Measurements from ENCODE around the gene OLA1. TPM values are rescaled to one million over a fixed set of nuclear protein-coding genes. Genes with fewer than 3 reads are reported as not detected.

OLA1 gene
- polyA plus RNA-seq, 1 donor from 2014 or later = 134 TPM

- no peak overlapping the region for H3K27ac ChIP-seq (ENCODE audit: low read length)
- no peak overlapping the region for H3K9ac ChIP-seq (ENCODE audit: low read length)
- H4K20me1 ChIP-seq (ENCODE audit: insufficient read depth) = no peaks in the 10 kb centered on the region
- H2AFZ ChIP-seq (ENCODE audit: low read depth, low read length) = no peak overlapping the region
- H3F3A ChIP-seq (ENCODE audit: insufficient read depth, low read length, poor library complexity, severe bottlenecking) = no peaks in the 10 kb centered on the region
- H3K27me3 ChIP-seq (ENCODE audit: insufficient read depth, low read depth, low read length) = no peaks in the 10 kb centered on the region
- no peak overlapping the region for H3K4me3 ChIP-seq (ENCODE audit: low read length)
- no peak for TF ChIP-seq SMC3 (conservative IDR thresholded peaks at IDR 0.05; ENCODE audit: poor library complexity)
- TF ChIP-seq EZH2 (IDR thresholded peaks at IDR 0.05; ENCODE audit: borderline replicate concordance, insufficient read depth, low read length, poor library complexity, severe bottlenecking) = no peak
- no peak for TF ChIP-seq MXI1 (conservative IDR thresholded peaks at IDR 0.05; ENCODE audit: poor library complexity, severe bottlenecking)
- no peak for TF ChIP-seq POLR2AphosphoS5 (IDR thresholded peaks at IDR 0.05)
- no peak for TF ChIP-seq RAD21 (conservative IDR thresholded peaks at IDR 0.05)
- no peak for TF ChIP-seq EP300 (conservative IDR thresholded peaks at IDR 0.05; ENCODE audit: poor library complexity, severe bottlenecking)
- no peak for TF ChIP-seq TAF1 (IDR thresholded peaks at IDR 0.05; ENCODE audit: low read depth)
- TF ChIP-seq REST (IDR thresholded peaks at IDR 0.05; ENCODE audit: borderline replicate concordance) = no peak
- TF ChIP-seq, protein P1, sequence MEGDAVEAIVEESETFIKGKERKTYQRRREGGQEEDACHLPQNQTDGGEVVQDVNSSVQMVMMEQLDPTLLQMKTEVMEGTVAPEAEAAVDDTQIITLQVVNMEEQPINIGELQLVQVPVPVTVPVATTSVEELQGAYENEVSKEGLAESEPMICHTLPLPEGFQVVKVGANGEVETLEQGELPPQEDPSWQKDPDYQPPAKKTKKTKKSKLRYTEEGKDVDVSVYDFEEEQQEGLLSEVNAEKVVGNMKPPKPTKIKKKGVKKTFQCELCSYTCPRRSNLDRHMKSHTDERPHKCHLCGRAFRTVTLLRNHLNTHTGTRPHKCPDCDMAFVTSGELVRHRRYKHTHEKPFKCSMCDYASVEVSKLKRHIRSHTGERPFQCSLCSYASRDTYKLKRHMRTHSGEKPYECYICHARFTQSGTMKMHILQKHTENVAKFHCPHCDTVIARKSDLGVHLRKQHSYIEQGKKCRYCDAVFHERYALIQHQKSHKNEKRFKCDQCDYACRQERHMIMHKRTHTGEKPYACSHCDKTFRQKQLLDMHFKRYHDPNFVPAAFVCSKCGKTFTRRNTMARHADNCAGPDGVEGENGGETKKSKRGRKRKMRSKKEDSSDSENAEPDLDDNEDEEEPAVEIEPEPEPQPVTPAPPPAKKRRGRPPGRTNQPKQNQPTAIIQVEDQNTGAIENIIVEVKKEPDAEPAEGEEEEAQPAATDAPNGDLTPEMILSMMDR (IDR thresholded peaks at IDR 0.05; ENCODE audit: poor library complexity, severe bottlenecking) = no peak
- H3K4me2 ChIP-seq (ENCODE audit: low read length) = no peak overlapping the region
- H3K9me3 ChIP-seq (ENCODE audit: low read length) = no peaks in the 10 kb centered on the region
- no peaks in the 10 kb centered on the region for H3K79me2 ChIP-seq (replicated peaks; ENCODE audit: insufficient read depth, low read length)
- H3K36me3 ChIP-seq (ENCODE audit: insufficient read depth, low read length) = no peaks in the 10 kb centered on the region
- no peaks in the 10 kb centered on the region for H3K9me2 ChIP-seq (ENCODE audit: insufficient read depth, low read length)
These were observed 11.6 kb upstream of the OLA1 start for GRCh38 chr2:174259981-174260380.

- TF ChIP-seq EP300 (conservative IDR thresholded peaks at IDR 0.05; ENCODE audit: poor library complexity, severe bottlenecking) = no peak
- TF ChIP-seq, protein P1 (IDR thresholded peaks at IDR 0.05; ENCODE audit: poor library complexity, severe bottlenecking) = no peak
- no peak for TF ChIP-seq MXI1 (conservative IDR thresholded peaks at IDR 0.05; ENCODE audit: poor library complexity, severe bottlenecking)
- TF ChIP-seq TAF1 (IDR thresholded peaks at IDR 0.05; ENCODE audit: low read depth) = no peak
- Histone ChIP-seq H3K27me3 (ENCODE audit: insufficient read depth, low read depth, low read length) (no peaks in the 10 kb centered on the region), H3K4me2 (ENCODE audit: low read length) (no peak overlapping the region), H3K79me2 (replicated peaks; ENCODE audit: insufficient read depth, low read length) (no peaks in the 10 kb centered on the region), H3K9me3 (ENCODE audit: low read length) (no peaks in the 10 kb centered on the region), H3K27ac (ENCODE audit: low read length) (no peak overlapping the region), H3K36me3 (ENCODE audit: insufficient read depth, low read length) (no peaks in the 10 kb centered on the region), H3K9me2 (ENCODE audit: insufficient read depth, low read length) (no peaks in the 10 kb centered on the region), H2AFZ (ENCODE audit: low read depth, low read length) (no peak overlapping the region), H3F3A (ENCODE audit: insufficient read depth, low read length, poor library complexity, severe bottlenecking) (no peaks in the 10 kb centered on the region), H3K9ac (ENCODE audit: low read length) (no peak overlapping the region), H4K20me1 (ENCODE audit: insufficient read depth) (no peaks in the 10 kb centered on the region), H3K4me3 (ENCODE audit: low read length) (no peak overlapping the region)
These were observed 5.9 kb upstream of the OLA1 start for GRCh38 chr2:174254267-174254666.
